Upper lobe of left lung (tissue), 6 donors: Measurements from ENCODE around the gene TPMT. TPM values are rescaled to one million over a fixed set of nuclear protein-coding genes. Genes with fewer than 3 reads are reported as not detected.

ENCODE experiments used
- ATAC-seq, 2 donors: fragments of 200-7000 bp; cut with Tn5 transposase; one replicate each; pipeline ENCODE4 v1.9.1; 2022; ENCODE audit warnings: mild to moderate bottlenecking in 2 of 2, moderate library complexity in 2 of 2; ENCODE audit not compliant: low FRiP score in 2 of 2
- DNase-seq, 2 donors: peaks; one replicate each; pipeline ENCODE4 v3.0.0-alpha.2; 2019 to 2020
- H3K27ac ChIP-seq, 4 donors: fragments of 200-600 bp; sonication (generic); one replicate each; pipeline ENCODE4 v1.5.1; 2016 to 2019
- H3K27me3 ChIP-seq, 4 donors: fragments of 200-600 bp; sonication (generic); one replicate each; pipeline ENCODE4 v1.5.1; 2017 to 2019
- H3K36me3 ChIP-seq, 4 donors: fragments of 200-600 bp; sonication (generic); one replicate each; pipeline ENCODE4 v1.5.1; 2016 to 2019
- H3K4me1 ChIP-seq, 4 donors: fragments of 200-600 bp; sonication (generic); one replicate each; pipeline ENCODE4 v1.5.1; 2018 to 2019
- H3K4me3 ChIP-seq, 4 donors: fragments of 200-600 bp; sonication (generic); one replicate each; pipeline ENCODE4 v1.5.1; 2017 to 2019; ENCODE audit warnings: mild to moderate bottlenecking in 2 of 4, moderate library complexity in 1 of 4
- H3K9me3 ChIP-seq, 4 donors: fragments of 200-600 bp; sonication (generic); one replicate each; pipeline ENCODE4 v1.5.1; 2018 to 2019
- CTCF ChIP-seq, 6 experiments: fragments of 450-650 bp in 4 of 6; fragments of 200-600 bp in 2 of 6; sonication (generic) in 2 of 6; IDR thresholded peaks; one replicate each; pipeline ENCODE4 v1.5.1; 2016 to 2019; ENCODE audit warnings: antibody characterized with exemption in 6 of 6
- EP300 ChIP-seq, 4 donors: sonication (generic); formaldehyde crosslinking; IDR thresholded peaks; one replicate each; pipeline ENCODE4 v1.5.1; 2017; ENCODE audit warnings: antibody characterized with exemption in 4 of 4, control low read depth in 2 of 4
- POLR2A ChIP-seq, 4 donors: fragments of 450-650 bp; IDR thresholded peaks; one replicate each; pipeline ENCODE4 v1.5.1; 2016 to 2017; ENCODE audit warnings: antibody characterized with exemption in 4 of 4, mild to moderate bottlenecking in 2 of 4
- POLR2AphosphoS5 ChIP-seq, 2 donors: sonication (generic); formaldehyde crosslinking; IDR thresholded peaks; one replicate each; pipeline ENCODE4 v1.5.1; 2017; ENCODE audit warnings: antibody characterized with exemption in 2 of 2
- WGBS, 2 donors: methylation state at CpG; one replicate each; pipeline ENCODE4 v1.1.5; 2017 to 2018; 5-methylcytosine and 5-hydroxymethylcytosine counted together
- total RNA-seq, 6 donors: library from RNA; depleted of rRNA in 4 of 6; stranded (reverse); fragments of >200 nt in 4 of 6; gene quantifications; one replicate each; pipeline versions ENCODE4 v1.1.0 to v1.2.1, GENCODE V29; 2016 to 2021
- donor health status: DM: no; HTN: no; CAD: no; lungs with moderate emphysema.
- donor health status: DM: no; HTN: yes; CAD: no; lungs with severe emphysema.

The TPMT gene
- total RNA-seq, 6 donors from 2014 or later, result 5.2 to 12.2 (median 10.7) TPM

- ATAC-seq (peak in 1 of 2 donors; percentile 79), DNase-seq (no peak)
- TF ChIP-seq POLR2A (IDR thresholded peaks at IDR 0.05) (no peak), CTCF (IDR thresholded peaks at IDR 0.05) (no peak), EP300 (IDR thresholded peaks at IDR 0.05) (no peak), POLR2AphosphoS5 (IDR thresholded peaks at IDR 0.05) (no peak)
- H3K36me3 ChIP-seq, result peaks cover 5 to 56% (median 14%) of the 10 kb centered on the region in 4 donors
- no peak overlapping the region for H3K4me3 ChIP-seq
- peaks cover 0 to 3% (median 2%) of the 10 kb centered on the region in 4 donors for H3K4me1 ChIP-seq
- no peaks in the 10 kb centered on the region for H3K9me3 ChIP-seq
- no peaks in the 10 kb centered on the region for H3K27me3 ChIP-seq
- 88 to 89% methylated on average over 2 of the region's 2 CpGs for WGBS, 2 donors
- H3K27ac ChIP-seq, result no peak overlapping the region
Measured at GRCh38 chr6:18161431-18161830, 6.6 kb upstream of the TPMT start.

GRCh38 chr6:18160911-18161310 is 6.0 kb upstream of the TPMT start:
- WGBS, 2 donors, result 90 to 100% methylated on average over 1 of the region's 1 CpG
- H3K27me3 ChIP-seq, result no peaks in the 10 kb centered on the region
- DNase-seq (no peak), ATAC-seq (peak in 1 of 2 donors; percentile 64)
- peaks cover 5 to 50% (median 14%) of the 10 kb centered on the region in 4 donors for H3K36me3 ChIP-seq
- H3K4me3 ChIP-seq, result no peak overlapping the region
- TF ChIP-seq POLR2A (IDR thresholded peaks at IDR 0.05) (no peak), EP300 (IDR thresholded peaks at IDR 0.05) (no peak), POLR2AphosphoS5 (IDR thresholded peaks at IDR 0.05) (no peak), CTCF (IDR thresholded peaks at IDR 0.05) (no peak)
- no peak overlapping the region for H3K27ac ChIP-seq
- peaks cover 4 to 7% (median 7%) of the 10 kb centered on the region in 4 donors for H3K4me1 ChIP-seq
- no peaks in the 10 kb centered on the region for H3K9me3 ChIP-seq

GRCh38 chr6:18155864-18156421 is 1.1 kb upstream of the TPMT start:
- ATAC-seq (peak; percentile 38 to 75), DNase-seq (peak in 1 of 2 donors; percentile 94)
- H3K27ac ChIP-seq, result peak overlapping the region; percentile 91 to 96 (median 93)
- H3K9me3 ChIP-seq, result no peaks in the 10 kb centered on the region
- peak overlapping the region; percentile 92 to 99 (median 96) for H3K4me3 ChIP-seq
- H3K36me3 ChIP-seq, result peaks cover 0 to 10% (median 0%) of the 10 kb centered on the region in 4 donors
- WGBS, 2 donors, result 0 to 1% methylated on average over 7 to 26 of the region's 26 CpGs
- no peaks in the 10 kb centered on the region for H3K27me3 ChIP-seq
- peaks cover 19 to 27% (median 23%) of the 10 kb centered on the region in 4 donors for H3K4me1 ChIP-seq
- TF ChIP-seq POLR2AphosphoS5 (IDR thresholded peaks at IDR 0.05) (peak in 1 of 2 donors; percentile 47), POLR2A (IDR thresholded peaks at IDR 0.05) (no peak), CTCF (IDR thresholded peaks at IDR 0.05) (peak in 5 of 6 experiments; percentile 6 to 40 (median 10)), EP300 (IDR thresholded peaks at IDR 0.05) (no peak)

- Histone ChIP-seq H3K9me3 (no peaks in the 10 kb centered on the region), H3K4me1 (peaks cover 19 to 27% (median 23%) of the 10 kb centered on the region in 4 donors), H3K36me3 (peaks cover 0 to 8% (median 0%) of the 10 kb centered on the region in 4 donors), H3K27me3 (no peaks in the 10 kb centered on the region), H3K27ac (peak within 1 kb of the TSS; percentile 91 to 96 (median 93)), H3K4me3 (peak within 1 kb of the TSS; percentile 92 to 99 (median 96))
- peak; percentile 99 for DNase-seq
- 0 to 1% methylated on average over 15 to 60 of the region's 87 CpGs for WGBS, 2 donors
- peak; percentile 99 for ATAC-seq
- TF ChIP-seq CTCF (IDR thresholded peaks at IDR 0.05), result peak in 4 of 6 experiments; percentile 13 to 34 (median 22)
- peak in 3 of 4 donors; percentile 74 to 85 (median 82) for TF ChIP-seq POLR2A (IDR thresholded peaks at IDR 0.05)
- peak in 1 of 4 donors; percentile 38 for TF ChIP-seq EP300 (IDR thresholded peaks at IDR 0.05)
- peak; percentile 25 to 75 for TF ChIP-seq POLR2AphosphoS5 (IDR thresholded peaks at IDR 0.05)
Measured at GRCh38 chr6:18155150-18155863, 430 bp upstream of the TPMT start, which contains the start of gene KDM1B. TSS of gene KDM1B (plus strand) at chr6:18155422. CDS start at chr6:18159896, 4,474 bp downstream.
